Smooth muscle cell (in vitro differentiated cells): ENCODE data around the gene RBMS1. TPM values are rescaled to one million over a fixed set of nuclear protein-coding genes. Genes with fewer than 3 reads are reported as not detected.
A peak's percentile ranks its signal among the peaks of the same experiment; 100 is the strongest.

ENCODE experiments used
- DNase-seq: peaks from one replicate; lab custom pipeline; 2025; ENCODE audit not compliant: unreplicated experiment; lab: John Stamatoyannopoulos, UW
- H2AFZ ChIP-seq: fragments of 200-600 bp; sonication (generic); 2 replicates; pipeline ENCODE4 v1.6.0; 2016; ENCODE audit warnings: antibody characterized with exemption, low read depth, mild to moderate bottlenecking
- H3F3A ChIP-seq: fragments of 200-600 bp; sonication (generic); 2 replicates; pipeline ENCODE4 v1.6.0; 2017; ENCODE audit warnings: antibody characterized with exemption, low read depth
- H3K27ac ChIP-seq: fragments of 200-600 bp; sonication (generic); 2 replicates; pipeline ENCODE4 v1.5.1; 2016; ENCODE audit warnings: low read depth, mild to moderate bottlenecking
- H3K27me3 ChIP-seq: fragments of 200-600 bp; sonication (generic); 2 replicates; pipeline ENCODE4 v1.6.1; 2016; ENCODE audit warnings: low read depth, mild to moderate bottlenecking
- H3K36me3 ChIP-seq: fragments of 200-600 bp; sonication (generic); 2 replicates; pipeline ENCODE4 v1.5.1; 2016; ENCODE audit warnings: low read depth
- H3K4me1 ChIP-seq: fragments of 200-600 bp; sonication (generic); 2 replicates; pipeline ENCODE4 v1.5.1; 2016; ENCODE audit warnings: low read depth
- H3K4me2 ChIP-seq: fragments of 200-600 bp; sonication (generic); 2 replicates; pipeline ENCODE4 v1.6.0; 2016; ENCODE audit warnings: mild to moderate bottlenecking
- H3K4me3 ChIP-seq: fragments of 200-600 bp; sonication (generic); 2 replicates; pipeline ENCODE4 v1.5.1; 2016; ENCODE audit warnings: mild to moderate bottlenecking
- H3K79me2 ChIP-seq: fragments of 200-600 bp; sonication (generic); 2 replicates; pipeline ENCODE4 v1.6.0; 2016; ENCODE audit warnings: low read depth, mild to moderate bottlenecking
- H3K9ac ChIP-seq: fragments of 200-600 bp; sonication (generic); 2 replicates; pipeline ENCODE4 v1.6.0; 2016; ENCODE audit warnings: low read depth
- H3K9me3 ChIP-seq: fragments of 200-600 bp; sonication (generic); replicated peaks from 2 replicates; pipeline ENCODE4 v1.5.1; 2016; ENCODE audit warnings: low read depth
- H4K20me1 ChIP-seq: fragments of 200-600 bp; sonication (generic); 2 replicates; pipeline ENCODE4 v1.6.0; 2016; ENCODE audit warnings: low read depth
- WGBS: methylation state at CpG from one replicate; pipeline ENCODE4 v1.1.7; 2016; ENCODE audit warnings: low lambda C conversion rate; 5-methylcytosine and 5-hydroxymethylcytosine counted together
- polyA plus RNA-seq: library from polyadenylated mRNA; unstranded; fragments of >200 nt; fragmentation: Nextera tagmentation; extraction: Ambion mirVana; gene quantifications from 2 replicates; pipeline ENCODE4 v1.2.1, GENCODE V29; 2016
- total RNA-seq: library from RNA; depleted of rRNA; stranded (reverse); fragments of >200 nt; gene quantifications from 2 replicates; pipeline ENCODE4 v1.2.3, GENCODE V29; 2014
- TF ChIP-seq, protein P1 (sequence below): fragments of 200-600 bp; sonication (generic); IDR thresholded peaks from 2 replicates; pipeline ENCODE4 v1.5.1; 2017; ENCODE audit warnings: borderline replicate concordance, mild to moderate bottlenecking, antibody characterized with exemption; ENCODE audit not compliant: insufficient read depth, poor library complexity, severe bottlenecking

RBMS1 gene
- total and polyA plus RNA-seq, 2 experiments from 2014 or later: 103 to 160 TPM

GRCh38 chr2:160247296-160248035, 246.1 kb downstream of the RBMS1 start:
- Histone ChIP-seq H3F3A (peaks cover 5% of the 10 kb centered on the region), H4K20me1 (no peaks in the 10 kb centered on the region), H3K4me1 (peaks cover 8% of the 10 kb centered on the region), H3K27ac (no peak overlapping the region), H3K4me2 (no peak overlapping the region), H3K9me3 (no peaks in the 10 kb centered on the region), H3K36me3 (no peaks in the 10 kb centered on the region), H3K9ac (no peak overlapping the region), H3K27me3 (no peaks in the 10 kb centered on the region), H3K79me2 (no peaks in the 10 kb centered on the region), H3K4me3 (no peak overlapping the region), H2AFZ (peak overlapping the region; percentile 52)
- no peak for DNase-seq
- 48% methylated on average over 6 of the region's 6 CpGs for WGBS
- TF ChIP-seq, protein P1, sequence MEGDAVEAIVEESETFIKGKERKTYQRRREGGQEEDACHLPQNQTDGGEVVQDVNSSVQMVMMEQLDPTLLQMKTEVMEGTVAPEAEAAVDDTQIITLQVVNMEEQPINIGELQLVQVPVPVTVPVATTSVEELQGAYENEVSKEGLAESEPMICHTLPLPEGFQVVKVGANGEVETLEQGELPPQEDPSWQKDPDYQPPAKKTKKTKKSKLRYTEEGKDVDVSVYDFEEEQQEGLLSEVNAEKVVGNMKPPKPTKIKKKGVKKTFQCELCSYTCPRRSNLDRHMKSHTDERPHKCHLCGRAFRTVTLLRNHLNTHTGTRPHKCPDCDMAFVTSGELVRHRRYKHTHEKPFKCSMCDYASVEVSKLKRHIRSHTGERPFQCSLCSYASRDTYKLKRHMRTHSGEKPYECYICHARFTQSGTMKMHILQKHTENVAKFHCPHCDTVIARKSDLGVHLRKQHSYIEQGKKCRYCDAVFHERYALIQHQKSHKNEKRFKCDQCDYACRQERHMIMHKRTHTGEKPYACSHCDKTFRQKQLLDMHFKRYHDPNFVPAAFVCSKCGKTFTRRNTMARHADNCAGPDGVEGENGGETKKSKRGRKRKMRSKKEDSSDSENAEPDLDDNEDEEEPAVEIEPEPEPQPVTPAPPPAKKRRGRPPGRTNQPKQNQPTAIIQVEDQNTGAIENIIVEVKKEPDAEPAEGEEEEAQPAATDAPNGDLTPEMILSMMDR: no peak

DNA sequence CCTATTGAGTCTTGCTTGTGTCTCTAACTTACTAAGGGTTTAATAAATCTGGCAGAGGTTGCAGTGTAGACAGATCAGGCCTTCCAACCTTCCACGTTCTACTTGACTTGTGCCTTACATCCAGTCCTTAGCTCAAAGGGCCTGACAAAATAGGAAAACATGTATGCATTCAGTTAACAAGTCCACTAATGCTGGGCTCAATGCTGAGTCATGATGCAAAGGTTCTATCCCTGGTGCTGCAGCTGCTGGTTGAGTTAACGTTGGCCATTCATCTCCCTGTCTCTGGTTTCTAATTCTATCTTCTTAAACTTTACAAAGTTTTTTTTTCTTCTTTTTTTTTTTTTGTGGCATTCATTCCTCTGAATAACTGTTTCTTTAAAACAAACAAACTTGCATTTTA, 247.3 kb downstream of the RBMS1 start:
- H3K79me2 ChIP-seq: no peaks in the 10 kb centered on the region
- no peak for DNase-seq
- H3K36me3 ChIP-seq: no peaks in the 10 kb centered on the region
- no peaks in the 10 kb centered on the region for H4K20me1 ChIP-seq
- H3K4me3 ChIP-seq: no peak overlapping the region
- peaks cover 13% of the 10 kb centered on the region for H3K4me1 ChIP-seq
- H3F3A ChIP-seq: peaks cover 8% of the 10 kb centered on the region
- TF ChIP-seq, protein P1: no peak
- no peaks in the 10 kb centered on the region for H3K9me3 ChIP-seq
- H3K27me3 ChIP-seq: no peaks in the 10 kb centered on the region
- no peak overlapping the region for H3K9ac ChIP-seq
- H2AFZ ChIP-seq: no peak overlapping the region
- H3K4me2 ChIP-seq: no peak overlapping the region
- WGBS: 25% methylated on average over 2 of the region's 2 CpGs
- no peak overlapping the region for H3K27ac ChIP-seq

GRCh38 chr2:160245614-160246155, 247.9 kb downstream of the RBMS1 start:
- Histone ChIP-seq H3K4me1 (peaks cover 13% of the 10 kb centered on the region), H3F3A (peaks cover 8% of the 10 kb centered on the region), H4K20me1 (no peaks in the 10 kb centered on the region), H3K4me2 (no peak overlapping the region), H3K79me2 (no peaks in the 10 kb centered on the region), H3K27ac (no peak overlapping the region), H3K9ac (no peak overlapping the region), H3K36me3 (no peaks in the 10 kb centered on the region), H3K4me3 (no peak overlapping the region), H2AFZ (no peak overlapping the region), H3K27me3 (no peaks in the 10 kb centered on the region), H3K9me3 (no peaks in the 10 kb centered on the region)
- TF ChIP-seq, protein P1: no peak
- no peak for DNase-seq
- WGBS: 89% methylated on average over 5 of the region's 5 CpGs
